SH-SY5Y (cell line): ENCODE results near the gene VPS13D.

Source experiments
- GATA2 ChIP-seq: IDR thresholded peaks from 2 replicates; pipeline ENCODE4 v1.6.1; 2011; ENCODE audit warnings: mild to moderate bottlenecking, low read depth, low read length
- GATA3 ChIP-seq: IDR thresholded peaks from 2 replicates; pipeline ENCODE4 v1.6.1; 2011; ENCODE audit warnings: low read depth, mild to moderate bottlenecking, low read length, moderate library complexity

DNA sequence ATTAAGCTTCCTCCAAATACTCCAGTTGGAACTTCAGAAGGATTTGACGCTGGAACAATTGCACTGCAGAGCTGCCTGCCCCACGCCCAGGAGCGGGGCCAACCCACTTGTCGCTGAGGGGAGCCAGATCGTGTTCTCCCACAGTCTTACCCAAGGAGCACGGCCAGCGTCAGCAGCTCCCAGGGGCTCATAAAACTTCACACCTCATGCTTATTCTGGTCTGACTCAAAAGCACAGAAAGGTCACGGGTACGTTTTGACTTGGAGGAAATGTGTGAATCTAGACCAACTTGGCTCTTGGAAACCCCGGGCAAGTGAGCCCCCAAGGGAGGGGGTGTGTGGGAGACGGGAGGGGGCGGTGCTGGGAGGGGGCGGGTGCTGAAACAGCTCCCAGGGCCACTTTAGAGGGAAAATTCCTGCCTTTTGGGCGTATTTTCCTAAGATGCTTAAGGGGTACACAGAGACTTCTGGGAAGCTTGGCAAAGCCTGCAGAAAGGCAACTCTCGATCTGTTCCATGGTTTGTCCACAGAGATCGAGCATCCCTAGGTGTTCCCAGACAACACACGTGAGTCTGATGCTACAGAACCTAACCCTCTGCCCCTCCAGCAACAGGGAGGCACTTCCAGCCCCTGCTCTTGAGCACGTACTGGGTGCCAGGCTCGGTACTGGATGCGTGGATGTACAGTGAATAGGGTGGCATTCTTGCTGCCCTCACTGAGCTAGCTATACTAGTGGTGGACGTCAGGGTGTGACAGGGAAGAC lies 289.3 kb downstream of the VPS13D start:
- no peak for TF ChIP-seq GATA2
- TF ChIP-seq GATA3, result no peak
